HG03469 (cell line): Measurements from ENCODE around the gene SRRM3.
A peak's percentile ranks its signal among the peaks of the same experiment; 100 is the strongest.
"Not testable (repeated sequence)": the region's sequence is repeated elsewhere in the genome, so short reads cannot be mapped to it uniquely, and the experiment has no call there.

ENCODE experiments used
- ATAC-seq: cut with Tn5 transposase; IDR thresholded peaks from one replicate; pipeline ENCODE4 v1.9.1; 2021; ENCODE audit warnings: mild to moderate bottlenecking, moderate library complexity, moderate number of reproducible peaks; ENCODE audit not compliant: unreplicated experiment

SRRM3 gene

GRCh38 chr7:76285604-76286374 is 84.1 kb downstream of the SRRM3 start:
- no peak for ATAC-seq

DNA sequence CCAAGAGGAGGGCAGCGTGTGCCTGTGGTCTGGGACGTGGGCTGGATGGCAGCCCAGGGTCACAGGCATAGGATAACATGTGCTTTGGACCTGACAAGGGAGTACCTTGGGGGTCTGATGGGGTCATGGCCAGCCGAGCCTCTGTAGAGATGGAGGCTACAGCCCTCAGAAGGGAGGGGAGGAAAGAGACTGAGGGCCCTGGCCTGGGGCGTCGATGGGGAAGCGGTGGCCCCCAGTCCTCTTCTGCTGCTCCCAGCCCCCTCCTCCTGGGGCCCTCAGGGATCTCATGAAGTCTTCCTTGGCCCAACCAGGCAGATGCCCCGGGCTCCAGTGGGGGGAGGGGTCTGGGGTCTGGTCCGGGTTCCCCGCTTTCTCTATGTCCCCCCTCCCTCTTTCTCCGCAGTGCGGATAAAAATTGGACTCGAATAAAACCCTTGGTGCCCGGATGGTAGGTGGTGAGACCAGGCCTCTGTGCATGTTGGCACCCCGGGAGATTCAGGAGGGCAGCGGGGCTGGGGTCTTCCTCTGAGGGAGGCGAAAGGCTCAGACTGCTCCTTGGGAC is 85.2 kb downstream of the SRRM3 start:
- no peak for ATAC-seq

DNA sequence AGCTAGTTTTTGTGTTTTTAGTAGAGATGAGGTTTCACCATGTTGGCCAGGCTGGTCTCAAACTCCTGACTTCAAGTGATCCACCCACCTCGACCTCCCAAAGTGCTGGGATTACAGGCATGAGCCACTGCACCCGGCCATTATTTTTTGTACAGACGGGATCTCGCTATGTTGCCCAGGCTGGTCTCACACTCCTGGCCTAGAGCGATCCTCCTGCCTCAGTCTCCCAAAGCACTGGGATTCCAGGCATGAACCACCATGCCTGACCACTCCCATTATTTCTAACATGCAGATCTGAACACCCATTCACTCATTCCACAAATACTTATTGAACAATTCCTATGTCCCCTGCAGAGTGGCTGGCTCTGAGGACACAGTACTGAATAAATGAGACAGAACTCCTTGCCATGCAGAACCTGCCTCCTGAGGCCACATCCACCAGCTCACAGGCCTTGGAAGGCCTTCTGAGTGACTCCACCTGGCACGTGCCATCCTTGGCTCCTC is 89.2 kb downstream of the SRRM3 start:
- not testable (repeated sequence) for ATAC-seq

GRCh38 chr7:76291351-76292212 is 89.9 kb downstream of the SRRM3 start:
- ATAC-seq, result peak; percentile 61

GRCh38 chr7:76292213-76292573 is 90.5 kb downstream of the SRRM3 start:
- ATAC-seq, result no peak

GRCh38 chr7:76292911-76293310 is 91.2 kb downstream of the SRRM3 start:
- ATAC-seq, result not testable (repeated sequence)

GRCh38 chr7:76293407-76293901 is 91.8 kb downstream of the SRRM3 start:
- no peak for ATAC-seq

GRCh38 chr7:76294344-76295024 is 92.8 kb downstream of the SRRM3 start:
- no peak for ATAC-seq

- ATAC-seq, result no peak
Observed at GRCh38 chr7:76296743-76297740, 95.3 kb downstream of the SRRM3 start.

- ATAC-seq, result no peak
Observed at GRCh38 chr7:76300166-76300731, 98.6 kb downstream of the SRRM3 start.

DNA sequence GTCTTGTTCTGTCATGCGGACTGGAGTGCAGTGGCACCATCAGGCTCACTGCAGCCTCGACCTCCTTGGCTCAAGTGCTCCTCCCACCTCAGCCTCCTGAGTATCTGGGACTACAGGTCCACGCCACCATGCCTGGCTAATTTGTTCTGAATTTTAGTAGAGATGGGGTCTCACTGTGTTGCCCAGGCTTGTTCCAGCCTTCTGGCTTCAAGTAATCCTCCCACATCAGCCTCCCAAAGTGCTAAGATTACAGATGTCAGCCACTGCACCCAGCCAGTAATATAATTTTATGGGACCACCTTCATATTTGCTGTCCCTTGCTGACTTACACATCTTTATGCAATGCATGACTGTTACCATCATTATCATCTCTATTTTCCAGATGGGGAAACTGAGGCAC is 99.3 kb downstream of the SRRM3 start:
- ATAC-seq, result no peak

- peak; percentile 57 for ATAC-seq
Observed at GRCh38 chr7:76302347-76303201, 100.9 kb downstream of the SRRM3 start, which contains the start of gene HSPB1. TSS of gene HSPB1 (plus strand) at chr7:76302673. CDS start at chr7:76302713, 40 bp downstream.

DNA sequence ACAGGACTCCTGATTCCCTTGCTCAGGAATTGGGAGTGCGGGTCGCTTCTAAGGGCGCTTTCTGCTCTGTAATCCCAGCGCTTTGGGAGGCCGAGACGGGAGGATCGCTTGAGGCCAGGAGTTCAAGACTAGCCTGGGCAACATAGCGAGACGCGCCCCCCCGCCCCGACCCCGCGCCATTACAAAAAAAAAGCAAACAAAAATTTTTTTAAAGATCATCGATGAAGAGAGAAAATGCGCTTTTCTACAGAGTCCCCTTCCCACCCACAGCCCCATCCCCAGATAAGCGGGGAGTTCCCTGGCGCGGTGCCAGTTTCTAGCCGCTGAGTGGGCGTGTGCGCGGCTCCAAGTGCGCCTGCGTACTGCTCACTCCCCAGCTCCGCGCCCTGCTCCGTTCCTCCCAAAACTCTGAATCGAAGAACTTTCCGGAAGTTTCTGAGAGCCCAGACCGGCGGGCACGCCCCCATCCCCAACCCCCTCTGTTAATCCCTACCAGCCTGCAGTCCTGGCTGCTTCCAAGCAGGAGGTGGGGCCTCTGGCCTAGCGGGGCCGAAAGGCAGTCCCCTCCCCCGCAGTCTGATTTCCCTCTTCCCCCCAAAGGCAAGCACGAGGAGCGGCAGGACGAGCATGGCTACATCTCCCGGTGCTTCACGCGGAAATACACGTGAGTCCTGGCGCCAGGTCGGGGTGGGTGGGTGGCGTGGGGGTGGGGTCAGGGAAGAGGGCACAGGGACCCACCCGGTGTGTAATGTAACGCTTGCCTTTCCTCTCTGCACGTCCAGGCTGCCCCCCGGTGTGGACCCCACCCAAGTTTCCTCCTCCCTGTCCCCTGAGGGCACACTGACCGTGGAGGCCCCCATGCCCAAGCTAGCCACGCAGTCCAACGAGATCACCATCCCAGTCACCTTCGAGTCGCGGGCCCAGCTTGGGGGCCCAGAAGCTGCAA is 101.8 kb downstream of the SRRM3 start:
- ATAC-seq, result no peak

DNA sequence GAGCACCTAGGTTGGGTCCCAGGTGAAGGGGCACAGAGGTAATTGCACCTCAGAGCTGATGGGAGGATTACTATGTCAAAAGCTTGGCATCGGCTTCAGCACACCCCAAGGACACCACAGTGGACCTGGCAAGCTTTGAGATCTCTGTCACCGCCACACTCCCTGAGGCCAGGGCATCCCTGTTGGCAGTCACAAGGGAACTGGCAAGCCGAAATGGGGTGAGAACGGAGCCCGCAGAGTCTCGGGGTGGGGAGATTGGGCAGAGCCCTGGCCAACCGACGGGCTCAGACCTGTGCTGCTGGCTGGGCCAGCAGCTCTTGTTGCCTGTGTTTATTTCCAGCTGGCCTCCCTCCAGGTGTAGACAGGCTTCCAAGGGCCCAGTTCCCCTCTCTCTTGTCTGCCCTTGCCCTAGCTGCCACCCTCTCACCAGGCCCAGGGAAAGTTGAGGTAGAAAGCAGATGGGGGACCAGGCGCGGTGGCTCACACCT is 103.2 kb downstream of the SRRM3 start:
- no peak for ATAC-seq

GRCh38 chr7:76308874-76309273 is 107.2 kb downstream of the SRRM3 start:
- not testable (repeated sequence) for ATAC-seq

GRCh38 chr7:76309341-76310101 is 107.8 kb downstream of the SRRM3 start:
- ATAC-seq, result not testable (repeated sequence)
